DND-41 (cell line): Measurements from ENCODE around the gene MMP24OS.

Experiments
- ATAC-seq: fragments of 200-7000 bp; cut with Tn5 transposase; 3 replicates; pipeline ENCODE4 v1.9.1; 2021; ENCODE audit warnings: low read depth; ENCODE audit not compliant: insufficient read depth
- DNase-seq: peaks from one replicate; pipeline ENCODE4 v3.0.0-alpha.2; 2020
- H2AFZ ChIP-seq: 2 replicates; pipeline ENCODE4 v1.6.0; 2012; ENCODE audit warnings: low read depth, low read length
- H3K27ac ChIP-seq: 2 replicates; pipeline ENCODE4 v1.5.1; 2012; ENCODE audit warnings: low read length, inconsistent platforms
- H3K27me3 ChIP-seq: fragments of 200-600 bp; sonication (generic); 2 replicates; pipeline ENCODE4 v1.6.0; 2012; ENCODE audit warnings: low read length, mild to moderate bottlenecking, inconsistent platforms; ENCODE audit not compliant: insufficient read depth, poor library complexity
- H3K36me3 ChIP-seq: 2 replicates; pipeline ENCODE4 v1.5.1; 2012; ENCODE audit warnings: low read length, inconsistent platforms; ENCODE audit not compliant: insufficient read depth
- H3K4me1 ChIP-seq: 2 replicates; pipeline ENCODE4 v1.5.1; 2012; ENCODE audit warnings: mild to moderate bottlenecking, low read length; ENCODE audit not compliant: insufficient read depth
- H3K4me2 ChIP-seq: 2 replicates; pipeline ENCODE4 v1.6.0; 2012; ENCODE audit warnings: mild to moderate bottlenecking, moderate library complexity, low read length, inconsistent platforms; ENCODE audit not compliant: insufficient read depth
- H3K4me3 ChIP-seq, 2 experiments: fragments of 200-600 bp in 1 of 2; shearing (Covaris generic) in 1 of 2; 2 replicates each; pipeline ENCODE4 v1.5.1; 2012 to 2016; ENCODE audit warnings: inconsistent platforms in 2 of 2, low read length in 2 of 2, mild to moderate bottlenecking in 2 of 2, low read depth in 1 of 2, moderate library complexity in 1 of 2
- H3K79me2 ChIP-seq: 2 replicates; pipeline ENCODE4 v1.6.0; 2012; ENCODE audit warnings: low read length, inconsistent platforms; ENCODE audit not compliant: insufficient read depth
- H3K9ac ChIP-seq: 2 replicates; pipeline ENCODE4 v1.6.0; 2012; ENCODE audit warnings: low read depth, mild to moderate bottlenecking, inconsistent platforms, low read length, moderate library complexity
- H3K9me3 ChIP-seq: 2 replicates; pipeline ENCODE4 v1.5.1; 2012; ENCODE audit warnings: low read length, moderate library complexity, mild to moderate bottlenecking, inconsistent platforms; ENCODE audit not compliant: insufficient read depth, severe bottlenecking
- H4K20me1 ChIP-seq: 2 replicates; pipeline ENCODE4 v1.6.0; 2012; ENCODE audit warnings: low read length; ENCODE audit not compliant: insufficient read depth
- EZH2 ChIP-seq: IDR thresholded peaks from 3 replicates; pipeline ENCODE4 v1.6.1; 2012; ENCODE audit warnings: borderline replicate concordance, low read depth, mild to moderate bottlenecking, moderate library complexity, low read length, inconsistent platforms; ENCODE audit not compliant: severe bottlenecking
- TF ChIP-seq, protein P1 (sequence below): IDR thresholded peaks from 2 replicates; pipeline ENCODE4 v1.5.1; 2012; ENCODE audit warnings: borderline replicate concordance, low read length, moderate library complexity, mild to moderate bottlenecking; ENCODE audit not compliant: poor library complexity, severe bottlenecking; ENCODE audit errors: extremely low read depth

Gene MMP24OS

DNA sequence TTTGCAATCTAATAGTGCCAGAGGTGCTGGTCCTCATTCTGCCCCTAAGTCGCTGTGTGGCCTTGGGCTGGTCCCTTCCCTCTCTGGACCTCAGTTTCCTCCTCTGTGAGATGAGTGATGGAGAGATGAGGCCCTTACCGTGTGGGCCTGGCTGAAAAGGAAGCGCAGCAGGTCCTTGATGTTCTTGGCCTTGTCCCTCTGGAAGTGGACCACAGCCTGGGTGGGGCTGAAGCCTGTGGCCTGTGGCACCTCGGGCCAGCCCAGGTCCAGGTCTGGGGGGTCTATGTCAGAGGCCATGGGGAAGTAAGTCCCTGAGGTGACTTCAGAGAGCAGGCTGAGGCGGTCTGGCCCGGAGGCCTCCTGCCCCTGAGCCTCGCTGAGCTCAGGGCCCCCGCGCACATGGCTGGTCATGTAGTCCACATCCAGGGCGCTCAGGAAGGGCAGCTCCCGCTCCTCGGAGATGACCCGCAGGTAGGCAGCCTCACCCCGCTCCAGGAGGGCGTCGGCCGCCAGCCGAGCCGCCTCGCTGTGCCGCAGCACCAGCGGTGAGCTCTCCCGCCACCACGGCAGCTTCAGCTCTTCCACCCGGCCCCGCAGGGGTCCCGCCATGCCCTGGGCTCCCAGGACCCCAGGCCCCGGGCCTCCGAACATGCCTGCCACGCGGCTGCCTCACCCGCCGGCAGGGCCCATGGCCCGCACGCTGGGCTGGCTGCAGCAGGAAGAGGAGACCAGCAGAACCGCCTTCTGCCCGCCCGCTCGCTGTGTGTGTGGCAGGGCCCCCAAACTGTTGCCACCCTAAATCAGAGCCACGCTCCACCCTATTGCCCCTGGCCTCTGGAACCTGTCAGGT is 14.0 kb upstream of the MMP24OS start, which contains the start of gene FAM83C:
Gene FAM83C (minus strand): TSS at position 772 of the 850 bp plus-strand sequence. CDS start 121 bp downstream, at position 651.
- Histone ChIP-seq H3K79me2 (no peaks in the 10 kb centered on the region), H3K27ac (no peak within 1 kb of the TSS), H3K36me3 (no peaks in the 10 kb centered on the region), H3K4me3 (no peak within 1 kb of the TSS), H3K27me3 (no peaks in the 10 kb centered on the region), H2AFZ (no peak within 1 kb of the TSS), H3K4me2 (no peak within 1 kb of the TSS), H3K4me1 (no peaks in the 10 kb centered on the region), H4K20me1 (no peaks in the 10 kb centered on the region), H3K9ac (no peak within 1 kb of the TSS), H3K9me3 (no peaks in the 10 kb centered on the region)
- ATAC-seq (no peak), DNase-seq (no peak)
- TF ChIP-seq EZH2: no peak
- TF ChIP-seq, protein P1, sequence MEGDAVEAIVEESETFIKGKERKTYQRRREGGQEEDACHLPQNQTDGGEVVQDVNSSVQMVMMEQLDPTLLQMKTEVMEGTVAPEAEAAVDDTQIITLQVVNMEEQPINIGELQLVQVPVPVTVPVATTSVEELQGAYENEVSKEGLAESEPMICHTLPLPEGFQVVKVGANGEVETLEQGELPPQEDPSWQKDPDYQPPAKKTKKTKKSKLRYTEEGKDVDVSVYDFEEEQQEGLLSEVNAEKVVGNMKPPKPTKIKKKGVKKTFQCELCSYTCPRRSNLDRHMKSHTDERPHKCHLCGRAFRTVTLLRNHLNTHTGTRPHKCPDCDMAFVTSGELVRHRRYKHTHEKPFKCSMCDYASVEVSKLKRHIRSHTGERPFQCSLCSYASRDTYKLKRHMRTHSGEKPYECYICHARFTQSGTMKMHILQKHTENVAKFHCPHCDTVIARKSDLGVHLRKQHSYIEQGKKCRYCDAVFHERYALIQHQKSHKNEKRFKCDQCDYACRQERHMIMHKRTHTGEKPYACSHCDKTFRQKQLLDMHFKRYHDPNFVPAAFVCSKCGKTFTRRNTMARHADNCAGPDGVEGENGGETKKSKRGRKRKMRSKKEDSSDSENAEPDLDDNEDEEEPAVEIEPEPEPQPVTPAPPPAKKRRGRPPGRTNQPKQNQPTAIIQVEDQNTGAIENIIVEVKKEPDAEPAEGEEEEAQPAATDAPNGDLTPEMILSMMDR: no peak

DNA sequence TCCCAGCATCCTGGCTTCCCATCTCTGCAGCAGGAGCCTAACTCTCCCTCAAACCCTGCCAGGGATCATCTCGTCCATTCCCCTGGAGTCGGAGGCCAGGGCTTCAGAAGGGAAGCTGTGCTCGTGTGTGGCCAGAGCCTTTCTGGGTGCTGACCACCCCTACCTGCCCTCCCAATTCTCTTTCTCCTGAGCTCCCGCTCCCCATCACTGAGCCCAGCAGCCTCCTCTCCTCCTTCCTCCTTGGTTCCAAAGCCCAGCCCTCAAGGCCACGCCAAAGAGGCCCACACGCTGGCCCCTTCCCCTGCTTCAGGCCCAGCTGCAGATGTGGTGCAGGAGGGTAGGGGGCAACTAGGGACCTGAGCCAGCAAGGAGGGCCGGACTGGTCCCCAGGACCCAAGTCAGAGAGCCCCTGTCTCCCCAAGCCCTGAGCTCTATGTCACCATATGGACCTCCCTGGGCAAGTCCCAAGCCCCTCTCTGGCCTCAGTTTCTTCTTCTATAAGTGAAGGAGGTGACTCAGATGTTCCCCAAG is 13.0 kb upstream of the MMP24OS start:
- no peak overlapping the region for H2AFZ ChIP-seq
- no peaks in the 10 kb centered on the region for H4K20me1 ChIP-seq
- no peaks in the 10 kb centered on the region for H3K36me3 ChIP-seq
- DNase-seq (no peak), ATAC-seq (no peak)
- no peaks in the 10 kb centered on the region for H3K27me3 ChIP-seq
- no peak for TF ChIP-seq EZH2
- TF ChIP-seq, protein P1: no peak
- no peaks in the 10 kb centered on the region for H3K4me1 ChIP-seq
- no peak overlapping the region for H3K4me3 ChIP-seq
- H3K9ac ChIP-seq: no peak overlapping the region
- H3K27ac ChIP-seq: no peak overlapping the region
- no peaks in the 10 kb centered on the region for H3K9me3 ChIP-seq
- no peak overlapping the region for H3K4me2 ChIP-seq
- no peaks in the 10 kb centered on the region for H3K79me2 ChIP-seq

DNA sequence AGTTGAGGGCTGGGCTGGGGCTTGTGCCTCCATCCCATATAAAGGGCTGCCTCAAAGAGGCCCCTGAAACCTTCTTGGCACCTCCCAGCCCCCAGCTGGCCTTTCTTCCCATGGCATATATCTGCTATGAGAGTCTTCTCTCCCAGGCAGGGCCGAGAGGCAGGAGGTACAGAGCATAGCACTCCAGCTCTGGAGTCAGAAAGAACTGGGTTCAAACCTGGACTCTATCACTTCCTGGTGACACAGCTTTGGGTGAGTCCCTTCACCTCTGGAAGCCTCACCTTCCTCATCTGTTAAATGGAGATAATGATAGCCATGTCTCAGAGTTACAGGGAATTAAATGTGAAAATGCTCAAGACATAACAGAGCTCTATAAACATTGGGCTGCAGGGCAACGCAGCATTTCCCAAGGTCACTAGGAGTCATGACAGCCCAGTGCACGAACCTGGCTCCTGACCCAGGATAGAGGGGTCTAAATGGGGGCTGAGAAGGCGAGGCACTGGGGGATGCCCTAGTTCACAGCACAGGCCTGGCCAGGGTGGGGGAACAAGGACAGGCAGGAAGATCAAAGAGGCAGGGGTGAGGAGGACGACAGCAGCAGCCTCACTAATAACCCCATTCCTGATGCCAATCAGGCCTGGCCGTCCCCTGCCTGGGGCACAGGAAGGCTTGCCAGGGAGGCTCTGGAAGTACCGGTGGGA is 12.4 kb upstream of the MMP24OS start:
- no peak overlapping the region for H3K27ac ChIP-seq
- H3K9me3 ChIP-seq: no peaks in the 10 kb centered on the region
- H3K4me2 ChIP-seq: no peak overlapping the region
- H3K4me3 ChIP-seq: no peak overlapping the region
- ATAC-seq (no peak), DNase-seq (no peak)
- H2AFZ ChIP-seq: no peak overlapping the region
- H4K20me1 ChIP-seq: no peaks in the 10 kb centered on the region
- H3K79me2 ChIP-seq: no peaks in the 10 kb centered on the region
- H3K9ac ChIP-seq: no peak overlapping the region
- 0 out of 2 replicates have a peak, but pooled peaks cover under 1% of the 10 kb centered on the region for H3K4me1 ChIP-seq
- no peak for TF ChIP-seq EZH2
- TF ChIP-seq, protein P1: no peak
- no peaks in the 10 kb centered on the region for H3K36me3 ChIP-seq
- no peaks in the 10 kb centered on the region for H3K27me3 ChIP-seq
